Lung (tissue), 13 donors: Measurements from ENCODE around the gene BLTP3B. TPM values are rescaled to one million over a fixed set of nuclear protein-coding genes. Genes with fewer than 3 reads are reported as not detected.

Experiments used
- ATAC-seq: fragments of 200-7000 bp; cut with Tn5 transposase; one replicate; pipeline ENCODE4 v1.9.1; 2020; ENCODE audit warnings: moderate number of reproducible peaks; ENCODE audit not compliant: insufficient read depth, low FRiP score
- DNase-seq, 3 donors: peaks; one replicate each; pipeline ENCODE4 v3.0.0-alpha.2; 2013 to 2017
- H3K27ac ChIP-seq, 2 donors: one replicate each; pipeline ENCODE4 v1.5.1; 2013; ENCODE audit warnings: mild to moderate bottlenecking in 2 of 2, moderate library complexity in 2 of 2, control low read depth in 1 of 2, inconsistent platforms in 1 of 2, low read depth in 1 of 2, low read length in 1 of 2
- H3K27me3 ChIP-seq, 3 donors: one replicate each; pipeline ENCODE4 v1.5.1; 2013; ENCODE audit warnings: low read length in 2 of 3; ENCODE audit not compliant: control insufficient read depth in 3 of 3, insufficient read depth in 3 of 3
- H3K36me3 ChIP-seq, 4 donors: one replicate each; pipeline ENCODE4 v1.5.1; 2013; ENCODE audit warnings: low read length in 4 of 4, mild to moderate bottlenecking in 1 of 4, moderate library complexity in 1 of 4; ENCODE audit not compliant: control insufficient read depth in 4 of 4, insufficient read depth in 4 of 4
- H3K4me1 ChIP-seq, 5 donors: one replicate each; pipeline ENCODE4 v1.5.1; 2013; ENCODE audit warnings: low read length in 5 of 5, mild to moderate bottlenecking in 2 of 5, moderate library complexity in 1 of 5; ENCODE audit not compliant: control insufficient read depth in 5 of 5, insufficient read depth in 5 of 5
- H3K4me3 ChIP-seq: one replicate; pipeline ENCODE4 v1.5.1; 2013; ENCODE audit warnings: mild to moderate bottlenecking, control low read depth, moderate library complexity
- H3K9ac ChIP-seq, 2 donors: one replicate each; pipeline ENCODE4 v1.5.1; 2013; ENCODE audit warnings: low read length in 2 of 2, control low read depth in 1 of 2; ENCODE audit not compliant: insufficient read depth in 1 of 2
- H3K9me3 ChIP-seq, 4 donors: one replicate each; pipeline ENCODE4 v1.5.1; 2013; ENCODE audit warnings: low read length in 3 of 4, mild to moderate bottlenecking in 1 of 4, moderate library complexity in 1 of 4; ENCODE audit not compliant: control insufficient read depth in 4 of 4, insufficient read depth in 3 of 4
- CTCF ChIP-seq: IDR thresholded peaks from 2 replicates; pipeline ENCODE4 v1.5.1; 2012; ENCODE audit warnings: mild to moderate bottlenecking; ENCODE audit errors: control extremely low read depth, extremely low read depth
- WGBS, 2 donors: extraction: QIAGEN DNeasy Blood & Tissue Kit; methylation state at CpG; one replicate each; pipeline ENCODE4 v1.1.7; 2013; 5-methylcytosine and 5-hydroxymethylcytosine counted together
- polyA plus RNA-seq, 2 donors: library from polyadenylated mRNA; stranded (reverse); fragments of 200-250 nt; gene quantifications; one replicate each; pipeline ENCODE4 v1.2.1, GENCODE V29; 2013
- small RNA-seq: library from RNA; depleted of rRNA; stranded (forward); fragments of <200 nt; gene quantifications from one replicate; pipeline ENCODE3, GENCODE V24; 2014; ENCODE audit warnings: low replicate concordance
- total RNA-seq, 2 donors: library from RNA; depleted of rRNA in 1 of 2; stranded (reverse); fragments of >200 nt in 1 of 2; gene quantifications; one replicate each; pipeline ENCODE4 v1.2.1, GENCODE V29; 2014 to 2021
- donor health status: control.
- donor health status: control.
- donor health status: Bipolar disorder and iron deficiency.
- donor health status: healthy.
- donor health status: DM: yes; HTN: yes; CAD: no.

The BLTP3B gene
- total and polyA plus RNA-seq, 4 donors: 5.0 to 55.1 (median 18.5) TPM

- Histone ChIP-seq H3K36me3 (peaks cover 0 to 7% (median 3%) of the 10 kb centered on the region in 4 donors), H3K9ac (no peak overlapping the region), H3K4me1 (peaks cover 0 to 2% (median 0%) of the 10 kb centered on the region in 5 donors), H3K27ac (no peak overlapping the region), H3K27me3 (no peaks in the 10 kb centered on the region), H3K4me3 (no peak overlapping the region), H3K9me3 (no peaks in the 10 kb centered on the region)
- ATAC-seq (no peak), DNase-seq (no peak)
- 96 to 98% methylated on average over 4 of the region's 4 CpGs for WGBS, 2 donors
- TF ChIP-seq CTCF: no peak
Observed at GRCh38 chr12:100105661-100106060, 37.0 kb downstream of the BLTP3B start.

- no peak for ATAC-seq
- no peak overlapping the region for H3K27ac ChIP-seq
- no peak overlapping the region for H3K9ac ChIP-seq
- no peaks in the 10 kb centered on the region for H3K27me3 ChIP-seq
- no peak for DNase-seq
- no peak overlapping the region for H3K4me3 ChIP-seq
- H3K4me1 ChIP-seq: peaks cover 0 to 2% (median 0%) of the 10 kb centered on the region in 5 donors
- peaks cover 0 to 7% (median 4%) of the 10 kb centered on the region in 4 donors for H3K36me3 ChIP-seq
- no peak for TF ChIP-seq CTCF
- no peaks in the 10 kb centered on the region for H3K9me3 ChIP-seq
- WGBS, 2 donors: 83 to 94% methylated on average over 3 of the region's 3 CpGs
Observed at GRCh38 chr12:100101000-100101399, 41.7 kb downstream of the BLTP3B start.

Small RNA genes lying within 50 kb of the gene (small RNA-seq; reads per million reads assigned to genes)
- gene MIR1827: not detected
- gene RN7SL176P: not detected

Other genes starting within 250 kb of the BLTP3B start
- 10 to 100 TPM in 1 of 2 donors, 1 to 10 TPM in 1; 6.2 to 10.3 TPM for gene ANKS1B, start 157.9 kb downstream of the BLTP3B start, total RNA-seq
- gene ANKS1B, start 157.9 kb downstream of the BLTP3B start, polyA plus RNA-seq: 1 to 10 TPM in 1 of 2 donors, under 1 TPM in 1; 0.32 to 1.2 TPM
- gene ACTR6, start 57.9 kb upstream of the BLTP3B start, total RNA-seq: 10 to 100 TPM; 18.7 to 25.2 TPM
- 10 to 100 TPM; 12.0 to 16.3 TPM for gene ACTR6, start 57.9 kb upstream of the BLTP3B start, polyA plus RNA-seq
- 1 to 10 TPM; 1.6 to 6.2 TPM for gene DEPDC4, start 124.2 kb upstream of the BLTP3B start, total RNA-seq
- gene DEPDC4, start 124.2 kb upstream of the BLTP3B start, polyA plus RNA-seq: under 1 TPM; 0.54 to 0.77 TPM
- gene SCYL2, start 124.3 kb upstream of the BLTP3B start, total RNA-seq: 100 to 1,000 TPM in 1 of 2 donors, 10 to 100 TPM in 1; 34.2 to 148 TPM
- 10 to 100 TPM; 13.9 to 15.6 TPM for gene SCYL2, start 124.3 kb upstream of the BLTP3B start, polyA plus RNA-seq
- 10 to 100 TPM in 1 of 2 donors, under 1 TPM in 1; 0.43 to 14.8 TPM for gene SLC17A8, start 214.2 kb upstream of the BLTP3B start, total RNA-seq
- gene SLC17A8, start 214.2 kb upstream of the BLTP3B start, polyA plus RNA-seq: under 1 TPM; 0.02 to 0.06 TPM